HG02840 (cell line): ENCODE results near the gene FYN.

Experiments used
- ATAC-seq: cut with Tn5 transposase; IDR thresholded peaks from one replicate; pipeline ENCODE4 v1.9.1; 2021; ENCODE audit warnings: mild to moderate bottlenecking, moderate library complexity, moderate number of reproducible peaks; ENCODE audit not compliant: unreplicated experiment, low FRiP score

The FYN gene

GRCh38 chr6:111857674-111858337, 15.4 kb downstream of the FYN start:
- no peak for ATAC-seq

GRCh38 chr6:111855753-111856152, 17.5 kb downstream of the FYN start:
- ATAC-seq: no peak

DNA sequence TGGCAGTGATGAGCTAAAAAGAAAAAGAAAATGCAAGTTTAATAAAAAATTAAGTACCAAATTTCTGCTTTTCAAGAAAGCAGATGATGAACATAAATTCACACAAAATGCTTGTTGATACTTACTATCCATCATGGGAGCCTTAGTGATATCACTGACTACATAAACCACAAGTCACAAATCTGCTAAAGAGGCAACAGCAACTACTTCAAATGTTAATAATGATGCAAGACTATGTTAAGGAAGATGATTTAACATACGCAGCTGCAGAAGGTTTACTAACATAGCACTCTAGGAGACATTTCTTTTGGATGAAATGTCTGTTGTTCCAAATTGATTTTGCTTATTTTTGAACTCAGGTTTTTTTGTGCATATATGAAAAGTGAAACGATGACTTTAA, 18.6 kb downstream of the FYN start:
- ATAC-seq: no peak

DNA sequence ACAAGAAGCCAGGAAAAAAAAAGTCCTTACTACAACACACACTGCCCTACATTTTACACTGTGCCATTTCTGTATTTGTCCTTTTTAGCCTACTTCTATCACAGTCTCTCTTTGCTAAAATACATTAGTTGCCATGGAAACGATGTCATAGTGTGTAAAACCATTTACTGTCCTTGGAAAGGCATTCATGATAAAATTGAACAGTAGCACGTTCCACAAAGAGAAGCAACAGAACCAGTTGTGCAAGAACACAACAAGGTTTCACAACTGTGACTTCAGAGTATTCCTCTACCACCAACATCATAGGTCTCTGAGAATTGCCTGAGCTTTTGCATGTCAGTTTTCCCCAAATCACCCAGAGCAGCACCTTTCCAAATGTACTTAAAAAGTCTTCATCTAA, 20.5 kb downstream of the FYN start:
- ATAC-seq: no peak

DNA sequence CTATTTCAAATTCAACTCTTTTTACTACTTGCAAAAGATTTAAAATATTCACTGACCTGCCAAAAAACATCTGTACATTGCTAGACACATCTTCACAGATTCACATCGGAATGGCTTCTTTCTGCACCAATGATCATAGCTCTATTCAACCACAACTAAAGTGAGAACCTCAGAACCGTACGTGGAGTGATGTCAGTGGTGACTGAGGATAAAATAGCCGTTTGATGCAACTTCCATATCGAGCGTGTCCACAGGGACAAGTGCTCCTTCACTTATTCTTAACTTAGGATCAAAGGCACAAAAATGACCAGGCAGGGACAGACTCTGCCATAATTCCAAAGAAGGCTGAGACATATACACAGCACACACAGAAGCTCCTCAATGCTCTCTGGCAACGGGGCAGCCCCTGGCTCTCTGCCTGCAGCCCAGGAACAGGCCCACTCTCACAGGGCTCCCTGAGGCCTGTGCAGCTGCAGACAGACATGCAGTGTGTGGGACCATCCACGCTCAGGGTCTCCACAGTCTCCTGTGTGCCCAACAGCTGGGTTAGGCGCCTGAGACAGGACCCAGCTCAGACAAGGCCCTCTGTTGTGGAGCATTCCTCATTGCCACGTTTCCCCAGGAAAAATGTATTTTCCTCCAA, 22.8 kb downstream of the FYN start:
- no peak for ATAC-seq

- ATAC-seq: no peak
Measured at GRCh38 chr6:111849298-111849697, 24.0 kb downstream of the FYN start.

DNA sequence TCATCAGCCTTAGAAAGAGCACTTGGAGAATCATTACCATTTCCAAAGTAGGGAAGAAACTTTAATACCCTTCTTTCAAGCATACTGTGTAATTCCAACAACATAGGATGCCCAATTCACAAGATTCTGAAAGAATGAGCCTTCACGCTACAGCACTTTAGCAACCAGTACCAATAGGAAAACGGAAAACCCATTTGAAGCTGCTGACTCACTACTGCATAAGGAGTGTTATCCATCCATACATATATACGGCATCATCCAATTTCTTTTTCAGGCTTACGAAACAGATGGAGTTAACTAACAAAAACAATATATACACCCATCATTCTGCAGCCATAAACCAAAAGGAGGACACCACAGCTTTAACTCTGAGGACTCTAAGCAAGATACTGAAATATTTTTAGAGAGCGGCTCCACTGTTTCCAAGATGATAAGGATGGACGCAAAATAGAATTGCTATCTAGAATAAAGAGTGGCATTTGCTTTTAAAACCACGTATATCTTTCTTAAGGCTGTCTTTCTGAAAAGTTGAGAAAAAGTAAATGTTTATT, 24.9 kb downstream of the FYN start:
- ATAC-seq: no peak

DNA sequence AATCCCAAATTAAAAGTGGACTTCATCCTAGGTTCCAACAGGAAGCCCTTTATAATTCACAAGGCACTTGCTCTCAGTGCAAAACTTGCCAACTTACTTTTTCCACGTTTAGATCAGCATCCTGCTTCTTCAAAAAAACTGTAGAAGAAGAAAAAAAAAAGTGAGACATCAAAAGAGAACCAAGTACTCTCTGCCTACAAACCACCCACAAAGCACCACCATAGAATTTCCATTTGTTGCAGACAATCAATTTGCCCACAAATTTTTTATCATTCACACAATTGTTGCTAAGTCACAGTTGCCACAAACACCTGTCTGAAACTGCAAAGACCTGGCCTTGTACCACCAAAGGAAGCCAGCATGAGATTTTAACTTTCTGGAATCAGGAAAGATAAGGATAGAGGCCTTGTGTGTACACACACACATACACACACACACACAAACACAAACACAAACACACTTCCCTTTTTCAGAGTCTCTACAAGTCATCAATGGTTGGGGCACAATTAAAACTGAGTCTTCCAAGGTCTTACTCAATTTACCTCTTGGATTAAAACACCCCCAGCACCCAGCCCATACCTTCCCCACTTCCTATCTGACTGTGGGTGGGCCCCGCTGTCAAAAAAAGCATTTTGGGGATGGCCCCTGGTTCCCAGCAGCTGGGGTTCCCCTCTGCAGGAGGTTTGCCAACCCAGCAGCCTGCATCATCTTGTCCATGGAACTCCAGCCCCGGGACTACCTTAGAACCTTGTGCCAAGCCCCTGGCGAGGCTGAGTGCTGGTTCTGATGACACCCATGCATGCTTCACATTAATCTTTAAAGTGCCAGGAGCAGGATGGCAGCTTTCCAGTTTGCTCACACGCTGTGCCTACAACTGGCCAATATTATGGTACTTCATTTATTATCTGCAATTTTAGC, 26.5 kb downstream of the FYN start:
- no peak for ATAC-seq

GRCh38 chr6:111846066-111846465, 27.2 kb downstream of the FYN start:
- ATAC-seq: no peak

- peak; percentile 54 for ATAC-seq
Measured at GRCh38 chr6:111845441-111845871, 27.8 kb downstream of the FYN start.

DNA sequence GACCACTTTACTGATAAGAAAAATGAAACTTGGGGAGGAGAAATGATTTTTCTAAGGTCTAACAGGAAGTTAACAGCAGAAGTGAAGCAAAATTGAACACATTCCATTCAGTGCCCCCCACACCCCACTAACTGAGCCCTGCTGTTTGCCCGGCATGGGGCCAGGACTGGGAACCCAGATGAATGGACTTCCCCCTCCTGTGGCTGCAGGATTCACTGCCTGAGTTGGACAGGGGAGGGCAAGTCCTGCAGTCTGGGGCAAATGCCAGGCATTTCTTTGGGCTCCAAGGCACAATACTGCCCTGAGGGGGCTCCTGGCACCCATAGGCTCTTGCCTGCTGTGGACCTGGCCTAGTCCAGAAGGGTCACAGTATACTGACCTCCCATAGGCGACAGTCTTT, 28.3 kb downstream of the FYN start:
- no peak for ATAC-seq

DNA sequence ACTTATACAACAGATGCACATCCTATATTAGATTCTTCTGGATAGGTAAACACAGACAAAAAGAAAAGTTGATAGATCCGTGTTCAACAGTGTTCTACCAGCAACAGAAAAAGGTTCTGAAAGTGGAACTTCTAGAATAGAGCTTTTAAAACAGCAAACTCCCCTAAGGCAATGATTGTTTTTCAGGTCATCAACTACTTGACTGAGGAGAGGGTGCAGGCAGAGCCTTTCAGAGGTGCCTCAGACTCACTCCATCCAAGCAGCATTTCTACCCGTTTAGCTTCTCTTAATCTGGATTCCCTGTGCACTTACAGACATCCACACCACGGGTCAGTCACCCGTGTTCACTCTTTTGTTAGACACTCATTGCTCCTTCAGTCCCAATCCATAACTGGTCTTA, 28.9 kb downstream of the FYN start:
- ATAC-seq: peak; percentile 45

DNA sequence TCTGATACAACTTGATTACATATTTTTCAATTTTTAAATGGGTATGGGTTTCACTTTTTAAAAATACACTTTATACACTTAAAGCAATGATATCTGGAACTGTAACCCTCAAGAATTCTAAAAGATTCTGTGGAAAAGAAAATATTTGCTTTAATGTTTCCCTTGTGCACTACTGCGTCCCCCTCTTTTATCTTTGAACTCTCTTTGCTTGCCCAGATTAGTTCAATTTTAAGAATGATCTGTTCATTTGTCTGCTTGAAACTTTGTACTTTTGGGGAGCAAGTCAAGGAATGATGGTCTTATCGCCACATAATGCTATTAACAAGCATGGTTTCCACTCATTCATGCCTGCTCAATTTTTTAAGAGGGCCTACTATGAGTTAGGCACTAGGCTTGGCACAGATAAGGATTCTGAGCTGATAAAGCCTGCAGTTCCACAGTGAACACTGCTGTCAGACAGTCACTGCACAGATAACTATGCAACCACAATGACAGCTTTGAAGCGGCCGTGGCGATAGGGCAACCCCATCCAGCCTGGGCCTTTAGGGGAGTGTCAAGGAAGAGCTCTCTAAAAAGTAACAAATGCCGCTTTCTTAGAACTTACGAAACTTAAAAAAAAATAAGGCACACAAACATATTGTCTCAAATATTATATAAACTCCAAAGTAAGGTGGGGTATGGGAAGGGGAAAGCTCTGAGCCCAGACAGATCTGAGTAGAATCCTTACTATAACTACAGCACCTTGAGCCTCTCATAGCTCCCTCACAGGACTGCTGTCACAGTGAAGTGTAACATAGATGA, 29.7 kb downstream of the FYN start:
- ATAC-seq: no peak

DNA sequence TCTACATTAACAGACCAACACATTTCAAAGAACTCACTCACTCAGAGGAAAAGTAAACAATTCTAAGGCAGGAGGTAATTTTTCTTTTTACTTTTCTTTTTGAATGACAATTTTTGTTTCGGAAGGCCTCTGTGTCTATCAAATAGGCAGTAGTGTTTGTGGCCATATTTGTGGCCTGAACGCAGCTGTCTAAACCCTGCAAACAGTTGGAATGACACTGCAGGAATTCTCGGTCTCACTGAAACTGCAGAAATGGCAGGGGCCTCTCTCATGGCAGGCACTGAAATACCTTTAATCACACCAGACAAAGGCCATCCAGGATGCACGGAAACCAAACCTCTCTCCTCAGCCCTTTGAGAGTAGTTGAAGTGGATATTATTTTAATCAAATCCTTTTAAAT, 30.4 kb downstream of the FYN start:
- no peak for ATAC-seq

- ATAC-seq: no peak
Measured at GRCh38 chr6:111842271-111842822, 30.9 kb downstream of the FYN start.

- ATAC-seq: no peak
Measured at GRCh38 chr6:111841822-111842221, 31.4 kb downstream of the FYN start.

DNA sequence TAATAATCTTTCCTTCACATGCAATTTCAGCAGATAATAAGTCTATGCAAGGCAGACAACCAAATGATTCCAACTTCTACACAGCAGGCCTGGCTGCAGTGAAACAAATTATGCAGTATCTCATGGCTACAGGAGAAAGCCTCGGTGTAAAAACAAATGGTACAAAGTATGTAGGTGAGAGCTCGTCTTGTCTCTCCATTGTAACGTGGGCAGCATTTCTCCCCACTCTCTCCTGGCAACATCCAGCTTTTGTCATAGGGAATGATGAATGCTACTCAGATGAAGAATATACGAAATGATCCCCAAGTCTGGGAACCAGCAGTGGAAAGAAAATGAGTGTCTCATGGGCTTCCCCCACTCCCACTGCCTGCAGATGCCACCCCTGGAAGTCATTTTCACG, 32.4 kb downstream of the FYN start:
- ATAC-seq: no peak

DNA sequence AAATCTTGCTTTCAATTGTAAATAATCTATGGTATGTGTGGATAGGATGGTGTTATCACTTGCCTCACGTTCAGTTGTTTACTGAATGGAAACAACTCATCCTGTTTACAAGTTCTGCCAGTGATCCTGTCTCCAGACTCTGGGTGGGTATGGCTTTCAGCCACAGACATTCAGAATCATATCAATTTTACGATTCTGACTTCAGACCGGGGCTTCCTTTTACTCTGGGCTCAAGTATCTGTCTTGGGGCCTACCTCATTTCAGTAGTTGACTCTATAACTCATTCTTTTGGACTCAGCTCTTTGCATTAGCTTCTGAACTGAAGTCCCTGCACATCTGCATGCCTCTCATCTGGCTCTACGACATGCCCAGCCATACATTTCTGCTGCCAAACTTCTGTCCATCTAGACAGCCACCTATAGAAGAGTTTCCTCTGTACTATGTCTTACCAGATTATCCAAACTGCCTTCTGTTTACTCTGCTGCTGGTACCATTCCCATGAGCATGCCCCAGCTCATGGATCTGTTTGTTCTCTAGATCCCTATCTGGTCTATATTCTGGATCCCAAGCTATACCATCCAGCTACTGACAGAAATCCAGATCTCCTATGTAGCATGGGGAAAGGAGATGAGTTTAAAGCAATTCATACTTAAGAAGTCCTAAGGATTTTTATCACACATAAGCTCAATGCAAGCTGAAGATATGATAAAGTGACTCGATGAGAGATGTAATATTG, 34.3 kb downstream of the FYN start:
- no peak for ATAC-seq
